K562 (cell line): ENCODE measurements around the gene GMPR. TPM values are rescaled to one million over a fixed set of nuclear protein-coding genes. Genes with fewer than 3 reads are reported as not detected.
A peak's percentile ranks its signal among the peaks of the same experiment; 100 is the strongest.

Experiments
- HDAC2 ChIP-seq: fragments of 450-650 bp; IDR thresholded peaks from 2 replicates; pipeline ENCODE4 v1.6.1; 2016; ENCODE audit warnings: mild to moderate bottlenecking
- JUNB ChIP-seq: fragments of 450-650 bp; formaldehyde crosslinking; conservative IDR thresholded peaks from 2 replicates; pipeline ENCODE4 v1.4.0; 2020; ENCODE audit warnings: mild to moderate bottlenecking
- MEF2A ChIP-seq: IDR thresholded peaks from 2 replicates; pipeline ENCODE4 v1.6.1; 2011; ENCODE audit warnings: low read depth, mild to moderate bottlenecking, low read length, moderate library complexity; ENCODE audit not compliant: control insufficient read depth
- RNF2 ChIP-seq: sonication (generic); IDR thresholded peaks from 2 replicates; pipeline ENCODE4 v1.6.1; 2016
- SOX6 ChIP-seq: fragments of 450-650 bp; IDR thresholded peaks from 2 replicates; pipeline ENCODE4 v1.6.1; 2014; ENCODE audit warnings: mild to moderate bottlenecking
- SP1 ChIP-seq: sonication (generic); formaldehyde crosslinking; IDR thresholded peaks from 2 replicates; pipeline ENCODE4 v1.8.1; 2022; ENCODE audit warnings: mild to moderate bottlenecking, missing genetic modification reagents
- STAT5B ChIP-seq: fragments of 250-450 bp; sonication (Bioruptor Pico); IDR thresholded peaks from 2 replicates; pipeline ENCODE4 v1.8.0; 2021; ENCODE audit warnings: mild to moderate bottlenecking, inconsistent platforms
- YBX1 ChIP-seq: fragments of 450-650 bp; IDR thresholded peaks from 2 replicates; pipeline ENCODE4 v1.7.1; 2016; ENCODE audit warnings: mild to moderate bottlenecking
- ZNF766 ChIP-seq: fragments of 200-800 bp; sonication (Bioruptor generic); conservative IDR thresholded peaks from 2 replicates; pipeline ENCODE4 v1.6.1; 2016; ENCODE audit warnings: missing genetic modification characterization, missing compliant biosample characterization
- polyA plus RNA-seq, 8 experiments: library from polyadenylated mRNA; depleted of rRNA in 4 of 8; stranded (reverse) in 5 of 8; unstranded in 3 of 8; fragments of >200 nt; fragmentation: Nextera tagmentation in 2 of 8; fragmentation: Illumina TruSeq in 1 of 8; extraction: Ambion mirVana in 2 of 8; extraction: Trizol in 1 of 8; gene quantifications; 2 replicates each; pipeline versions ENCODE4 v1.2.1 to v1.2.3, GENCODE V29; 2011 to 2014; ENCODE audit warnings: inconsistent platforms in 1 of 8, missing spikeins in 1 of 8
- total RNA-seq, 7 experiments: library from RNA; depleted of rRNA in 6 of 7; stranded (reverse); fragments of >200 nt in 6 of 7; fragmentation: Illumina TruSeq in 2 of 7; extraction: Trizol in 2 of 7; gene quantifications; 2 replicates each; pipeline versions ENCODE4 v1.2.1 to v1.2.3, GENCODE V29; 2011 to 2021; ENCODE audit warnings: low replicate concordance in 1 of 7
- TF ChIP-seq, protein P1 (sequence below): fragments of 450-650 bp; formaldehyde crosslinking; IDR thresholded peaks from 2 replicates; pipeline ENCODE4 v1.4.0; 2020; ENCODE audit warnings: mild to moderate bottlenecking, moderate library complexity
- TF ChIP-seq, protein P2 (sequence below), 2 experiments: fragments of 450-650 bp; IDR thresholded peaks; 2 replicates each; pipeline ENCODE4 v1.6.1; 2018; ENCODE audit warnings: mild to moderate bottlenecking in 2 of 2, low read depth in 1 of 2; ENCODE audit not compliant: partially characterized antibody in 2 of 2
- TF ChIP-seq, protein P3 (sequence below): conservative IDR thresholded peaks from 2 replicates; pipeline ENCODE4 v1.6.1; 2011; ENCODE audit warnings: low read depth, mild to moderate bottlenecking, low read length; ENCODE audit not compliant: control insufficient read depth
- TF ChIP-seq, protein P4 (sequence below), 2 experiments: fragments of 450-650 bp in 1 of 2; IDR thresholded peaks; 2 replicates each; pipeline ENCODE4 v1.6.1; 2011 to 2017; ENCODE audit warnings: low read depth in 2 of 2, antibody characterized with exemption in 1 of 2, borderline replicate concordance in 1 of 2, low read length in 1 of 2, mild to moderate bottlenecking in 1 of 2, mixed read lengths in 1 of 2; ENCODE audit not compliant: control insufficient read depth in 1 of 2
- TF ChIP-seq, protein P5 (sequence below), 2 experiments: fragments of 450-650 bp; IDR thresholded peaks; 2 replicates each; pipeline ENCODE4 v1.6.1; 2016

GMPR gene
- total and polyA plus RNA-seq, 9 of the 15 experiments (the other 6 are each of a cell fraction or from before 2014, with no cell fraction given) = 34.6 to 83.7 (median 49.8) TPM

DNA sequence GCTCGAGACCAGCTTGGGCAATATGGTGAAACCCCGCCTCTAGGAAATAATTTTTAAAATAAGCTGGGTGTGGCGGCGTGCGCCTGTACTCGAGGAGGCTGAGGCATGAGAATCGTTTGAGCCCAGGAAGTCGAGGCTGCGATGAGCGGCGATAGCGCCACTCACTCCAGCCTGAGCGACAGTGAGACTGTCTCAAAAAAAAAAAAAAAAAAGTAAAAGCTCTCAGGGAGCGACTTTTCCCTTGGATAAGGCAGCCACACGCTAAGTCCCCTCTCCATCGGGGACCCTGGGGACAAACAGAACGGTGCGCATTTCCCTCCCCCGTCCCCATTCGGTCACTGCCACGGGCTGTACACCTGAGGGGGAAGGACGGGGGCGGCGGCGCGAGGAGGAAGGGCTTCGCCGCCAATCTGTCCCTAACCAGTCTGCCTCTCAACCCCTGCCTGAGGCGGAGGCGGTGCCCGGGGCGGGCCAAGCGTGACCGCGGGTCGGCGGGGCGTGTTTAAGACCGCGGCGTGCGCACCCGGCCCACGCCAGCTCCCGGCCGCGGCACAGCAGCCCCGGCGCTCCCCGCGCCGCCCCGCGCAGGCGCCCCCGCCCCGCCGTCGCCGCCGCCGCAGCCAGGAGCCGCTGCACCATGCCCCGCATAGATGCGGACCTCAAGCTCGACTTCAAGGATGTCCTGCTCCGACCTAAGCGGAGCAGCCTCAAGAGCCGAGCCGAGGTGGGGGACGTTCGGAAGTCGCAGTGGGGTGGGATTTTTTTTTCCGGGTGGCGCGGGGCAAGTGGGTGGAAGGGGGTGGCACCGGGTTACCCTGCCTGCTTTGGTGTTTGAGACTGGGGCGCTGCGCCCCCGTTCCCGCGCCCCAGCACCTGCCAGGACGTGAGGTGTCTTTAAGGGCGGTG, at the start of gene GMPR (continued):
- TF ChIP-seq, protein P1, sequence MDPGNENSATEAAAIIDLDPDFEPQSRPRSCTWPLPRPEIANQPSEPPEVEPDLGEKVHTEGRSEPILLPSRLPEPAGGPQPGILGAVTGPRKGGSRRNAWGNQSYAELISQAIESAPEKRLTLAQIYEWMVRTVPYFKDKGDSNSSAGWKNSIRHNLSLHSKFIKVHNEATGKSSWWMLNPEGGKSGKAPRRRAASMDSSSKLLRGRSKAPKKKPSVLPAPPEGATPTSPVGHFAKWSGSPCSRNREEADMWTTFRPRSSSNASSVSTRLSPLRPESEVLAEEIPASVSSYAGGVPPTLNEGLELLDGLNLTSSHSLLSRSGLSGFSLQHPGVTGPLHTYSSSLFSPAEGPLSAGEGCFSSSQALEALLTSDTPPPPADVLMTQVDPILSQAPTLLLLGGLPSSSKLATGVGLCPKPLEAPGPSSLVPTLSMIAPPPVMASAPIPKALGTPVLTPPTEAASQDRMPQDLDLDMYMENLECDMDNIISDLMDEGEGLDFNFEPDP (CRISPR knock-in tag) = no peak
- TF ChIP-seq, protein P2, sequence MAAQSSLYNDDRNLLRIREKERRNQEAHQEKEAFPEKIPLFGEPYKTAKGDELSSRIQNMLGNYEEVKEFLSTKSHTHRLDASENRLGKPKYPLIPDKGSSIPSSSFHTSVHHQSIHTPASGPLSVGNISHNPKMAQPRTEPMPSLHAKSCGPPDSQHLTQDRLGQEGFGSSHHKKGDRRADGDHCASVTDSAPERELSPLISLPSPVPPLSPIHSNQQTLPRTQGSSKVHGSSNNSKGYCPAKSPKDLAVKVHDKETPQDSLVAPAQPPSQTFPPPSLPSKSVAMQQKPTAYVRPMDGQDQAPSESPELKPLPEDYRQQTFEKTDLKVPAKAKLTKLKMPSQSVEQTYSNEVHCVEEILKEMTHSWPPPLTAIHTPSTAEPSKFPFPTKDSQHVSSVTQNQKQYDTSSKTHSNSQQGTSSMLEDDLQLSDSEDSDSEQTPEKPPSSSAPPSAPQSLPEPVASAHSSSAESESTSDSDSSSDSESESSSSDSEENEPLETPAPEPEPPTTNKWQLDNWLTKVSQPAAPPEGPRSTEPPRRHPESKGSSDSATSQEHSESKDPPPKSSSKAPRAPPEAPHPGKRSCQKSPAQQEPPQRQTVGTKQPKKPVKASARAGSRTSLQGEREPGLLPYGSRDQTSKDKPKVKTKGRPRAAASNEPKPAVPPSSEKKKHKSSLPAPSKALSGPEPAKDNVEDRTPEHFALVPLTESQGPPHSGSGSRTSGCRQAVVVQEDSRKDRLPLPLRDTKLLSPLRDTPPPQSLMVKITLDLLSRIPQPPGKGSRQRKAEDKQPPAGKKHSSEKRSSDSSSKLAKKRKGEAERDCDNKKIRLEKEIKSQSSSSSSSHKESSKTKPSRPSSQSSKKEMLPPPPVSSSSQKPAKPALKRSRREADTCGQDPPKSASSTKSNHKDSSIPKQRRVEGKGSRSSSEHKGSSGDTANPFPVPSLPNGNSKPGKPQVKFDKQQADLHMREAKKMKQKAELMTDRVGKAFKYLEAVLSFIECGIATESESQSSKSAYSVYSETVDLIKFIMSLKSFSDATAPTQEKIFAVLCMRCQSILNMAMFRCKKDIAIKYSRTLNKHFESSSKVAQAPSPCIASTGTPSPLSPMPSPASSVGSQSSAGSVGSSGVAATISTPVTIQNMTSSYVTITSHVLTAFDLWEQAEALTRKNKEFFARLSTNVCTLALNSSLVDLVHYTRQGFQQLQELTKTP (IDR thresholded peaks at IDR 0.05; ENCODE audit: low read depth in 1 of 2, partially characterized antibody in 2 of 2) = peak in 1 of 2 experiments; percentile 45
- no peak for TF ChIP-seq MEF2A
- no peak for TF ChIP-seq YBX1
- no peak; the same call in 1 of the 2 replicates for TF ChIP-seq ZNF766 (CRISPR knock-in tag)
- TF ChIP-seq SOX6 = peak; percentile 52; the same call in 1 of the 2 replicates
- TF ChIP-seq, protein P3, sequence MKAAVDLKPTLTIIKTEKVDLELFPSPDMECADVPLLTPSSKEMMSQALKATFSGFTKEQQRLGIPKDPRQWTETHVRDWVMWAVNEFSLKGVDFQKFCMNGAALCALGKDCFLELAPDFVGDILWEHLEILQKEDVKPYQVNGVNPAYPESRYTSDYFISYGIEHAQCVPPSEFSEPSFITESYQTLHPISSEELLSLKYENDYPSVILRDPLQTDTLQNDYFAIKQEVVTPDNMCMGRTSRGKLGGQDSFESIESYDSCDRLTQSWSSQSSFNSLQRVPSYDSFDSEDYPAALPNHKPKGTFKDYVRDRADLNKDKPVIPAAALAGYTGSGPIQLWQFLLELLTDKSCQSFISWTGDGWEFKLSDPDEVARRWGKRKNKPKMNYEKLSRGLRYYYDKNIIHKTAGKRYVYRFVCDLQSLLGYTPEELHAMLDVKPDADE = peak; percentile 64; the same call in 1 of the 2 replicates
- TF ChIP-seq, protein P4, sequence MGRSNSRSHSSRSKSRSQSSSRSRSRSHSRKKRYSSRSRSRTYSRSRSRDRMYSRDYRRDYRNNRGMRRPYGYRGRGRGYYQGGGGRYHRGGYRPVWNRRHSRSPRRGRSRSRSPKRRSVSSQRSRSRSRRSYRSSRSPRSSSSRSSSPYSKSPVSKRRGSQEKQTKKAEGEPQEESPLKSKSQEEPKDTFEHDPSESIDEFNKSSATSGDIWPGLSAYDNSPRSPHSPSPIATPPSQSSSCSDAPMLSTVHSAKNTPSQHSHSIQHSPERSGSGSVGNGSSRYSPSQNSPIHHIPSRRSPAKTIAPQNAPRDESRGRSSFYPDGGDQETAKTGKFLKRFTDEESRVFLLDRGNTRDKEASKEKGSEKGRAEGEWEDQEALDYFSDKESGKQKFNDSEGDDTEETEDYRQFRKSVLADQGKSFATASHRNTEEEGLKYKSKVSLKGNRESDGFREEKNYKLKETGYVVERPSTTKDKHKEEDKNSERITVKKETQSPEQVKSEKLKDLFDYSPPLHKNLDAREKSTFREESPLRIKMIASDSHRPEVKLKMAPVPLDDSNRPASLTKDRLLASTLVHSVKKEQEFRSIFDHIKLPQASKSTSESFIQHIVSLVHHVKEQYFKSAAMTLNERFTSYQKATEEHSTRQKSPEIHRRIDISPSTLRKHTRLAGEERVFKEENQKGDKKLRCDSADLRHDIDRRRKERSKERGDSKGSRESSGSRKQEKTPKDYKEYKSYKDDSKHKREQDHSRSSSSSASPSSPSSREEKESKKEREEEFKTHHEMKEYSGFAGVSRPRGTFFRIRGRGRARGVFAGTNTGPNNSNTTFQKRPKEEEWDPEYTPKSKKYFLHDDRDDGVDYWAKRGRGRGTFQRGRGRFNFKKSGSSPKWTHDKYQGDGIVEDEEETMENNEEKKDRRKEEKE (IDR thresholded peaks at IDR 0.05; ENCODE audit: borderline replicate concordance in 1 of 2, control insufficient read depth in 1 of 2, low read depth in 2 of 2, low read length in 1 of 2) = no peak
- TF ChIP-seq, protein P5, sequence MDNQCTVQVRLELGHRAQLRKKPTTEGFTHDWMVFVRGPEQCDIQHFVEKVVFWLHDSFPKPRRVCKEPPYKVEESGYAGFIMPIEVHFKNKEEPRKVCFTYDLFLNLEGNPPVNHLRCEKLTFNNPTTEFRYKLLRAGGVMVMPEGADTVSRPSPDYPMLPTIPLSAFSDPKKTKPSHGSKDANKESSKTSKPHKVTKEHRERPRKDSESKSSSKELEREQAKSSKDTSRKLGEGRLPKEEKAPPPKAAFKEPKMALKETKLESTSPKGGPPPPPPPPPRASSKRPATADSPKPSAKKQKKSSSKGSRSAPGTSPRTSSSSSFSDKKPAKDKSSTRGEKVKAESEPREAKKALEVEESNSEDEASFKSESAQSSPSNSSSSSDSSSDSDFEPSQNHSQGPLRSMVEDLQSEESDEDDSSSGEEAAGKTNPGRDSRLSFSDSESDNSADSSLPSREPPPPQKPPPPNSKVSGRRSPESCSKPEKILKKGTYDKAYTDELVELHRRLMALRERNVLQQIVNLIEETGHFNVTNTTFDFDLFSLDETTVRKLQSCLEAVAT (IDR thresholded peaks at IDR 0.05) = peak; percentile 13 to 38; a peak in 1 of 4 replicates
- TF ChIP-seq HDAC2 = peak; percentile 78; the same call in 1 of the 2 replicates
- TF ChIP-seq JUNB = no peak
- TF ChIP-seq RNF2 = peak; percentile 31; the same call in 1 of the 2 replicates
- no peak for TF ChIP-seq STAT5B (CRISPR knock-in tag)
- peak; percentile 64 for TF ChIP-seq SP1 (CRISPR knock-in tag)
